HepG2 (cell line): ENCODE data around the gene IKZF4. TPM values are rescaled to one million over a fixed set of nuclear protein-coding genes. Genes with fewer than 3 reads are reported as not detected.

Experiments
- ADNP ChIP-seq: sonication (generic); formaldehyde crosslinking; IDR thresholded peaks from 2 replicates; pipeline ENCODE4 v1.4.0; 2020; ENCODE audit warnings: missing genetic modification reagents
- BCLAF1 ChIP-seq: fragments of 450-650 bp; IDR thresholded peaks from 2 replicates; pipeline ENCODE4 v1.6.1; 2017; ENCODE audit warnings: mild to moderate bottlenecking
- CBFB ChIP-seq: sonication (generic); formaldehyde crosslinking; IDR thresholded peaks from 2 replicates; pipeline ENCODE4 v1.4.0; 2020; ENCODE audit warnings: missing genetic modification reagents
- EP300 ChIP-seq, 3 experiments: sonication (generic) in 1 of 3; formaldehyde crosslinking in 1 of 3; IDR thresholded peaks; 2 replicates each; pipeline versions ENCODE4 v1.5.1 to v1.6.1; 2011 to 2020; ENCODE audit warnings: low read depth in 2 of 3, low read length in 2 of 3, borderline replicate concordance in 1 of 3, improper control_type of control experiment in 1 of 3, mild to moderate bottlenecking in 1 of 3, missing genetic modification reagents in 1 of 3, moderate library complexity in 1 of 3
- FOSL1 ChIP-seq: sonication (generic); formaldehyde crosslinking; IDR thresholded peaks from 2 replicates; pipeline ENCODE4 v1.9.0; 2021; ENCODE audit warnings: missing genetic modification reagents, borderline replicate concordance
- KDM6A ChIP-seq: IDR thresholded peaks from 2 replicates; pipeline ENCODE4 v1.6.1; 2016; ENCODE audit warnings: low read depth
- LRRFIP1 ChIP-seq: sonication (generic); formaldehyde crosslinking; conservative IDR thresholded peaks from 2 replicates; pipeline ENCODE4 v1.4.0; 2020; ENCODE audit warnings: missing genetic modification reagents
- RBAK ChIP-seq: sonication (generic); formaldehyde crosslinking; IDR thresholded peaks from 2 replicates; pipeline ENCODE4 v1.5.1; 2020; ENCODE audit warnings: mild to moderate bottlenecking, missing genetic modification reagents
- SIN3A ChIP-seq: IDR thresholded peaks from 2 replicates; pipeline ENCODE4 v1.6.1; 2011; ENCODE audit warnings: low read depth, mild to moderate bottlenecking, control low read depth, low read length, borderline replicate concordance
- SKI ChIP-seq: fragments of 450-650 bp; IDR thresholded peaks from one replicate; pipeline ENCODE4 v1.6.1; 2018; ENCODE audit warnings: mild to moderate bottlenecking; ENCODE audit not compliant: partially characterized antibody
- SP2 ChIP-seq: sonication (generic); formaldehyde crosslinking; IDR thresholded peaks from 2 replicates; pipeline ENCODE4 v1.5.1; 2020; ENCODE audit warnings: mild to moderate bottlenecking, missing genetic modification reagents
- ZBTB25 ChIP-seq: IDR thresholded peaks from 2 replicates; pipeline ENCODE4 v1.6.1; 2018; ENCODE audit warnings: missing genetic modification reagents
- ZBTB38 ChIP-seq: sonication (generic); formaldehyde crosslinking; IDR thresholded peaks from 2 replicates; pipeline ENCODE4 v1.5.1; 2020; ENCODE audit warnings: mild to moderate bottlenecking, missing genetic modification reagents
- ZC3H13 ChIP-seq: sonication (generic); formaldehyde crosslinking; IDR thresholded peaks from 2 replicates; pipeline ENCODE4 v1.8.1; 2023; ENCODE audit warnings: mild to moderate bottlenecking, missing genetic modification reagents, moderate library complexity
- ZFP36 ChIP-seq: fragments of 150-350 bp; IDR thresholded peaks from 2 replicates; pipeline ENCODE4 v1.6.1; 2018; ENCODE audit warnings: borderline replicate concordance, low read length, low read depth; ENCODE audit not compliant: partially characterized antibody
- ZNF205 ChIP-seq: IDR thresholded peaks from 2 replicates; pipeline ENCODE4 v1.6.1; 2018; ENCODE audit warnings: missing biosample characterization, missing genetic modification reagents
- ZNF230 ChIP-seq: sonication (generic); formaldehyde crosslinking; IDR thresholded peaks from 2 replicates; pipeline ENCODE4 v1.4.0; 2020; ENCODE audit warnings: mild to moderate bottlenecking, missing genetic modification reagents
- ZNF558 ChIP-seq: sonication (generic); formaldehyde crosslinking; IDR thresholded peaks from 2 replicates; pipeline ENCODE4 v1.9.0; 2022; ENCODE audit warnings: mild to moderate bottlenecking, missing genetic modification reagents, borderline replicate concordance
- ZNF644 ChIP-seq: IDR thresholded peaks from 2 replicates; pipeline ENCODE4 v1.6.1; 2016; ENCODE audit warnings: low read depth
- ZNF749 ChIP-seq: sonication (generic); formaldehyde crosslinking; IDR thresholded peaks from 2 replicates; pipeline ENCODE4 v1.8.0; 2022; ENCODE audit warnings: mild to moderate bottlenecking, missing genetic modification reagents, moderate library complexity, borderline replicate concordance
- ZNF761 ChIP-seq: sonication (generic); formaldehyde crosslinking; conservative IDR thresholded peaks from 2 replicates; pipeline ENCODE4 v1.4.0; 2020; ENCODE audit warnings: mild to moderate bottlenecking, missing genetic modification reagents
- polyA plus RNA-seq, 8 experiments: library from polyadenylated mRNA; depleted of rRNA in 3 of 8; stranded (reverse) in 7 of 8; unstranded in 1 of 8; fragments of >200 nt; fragmentation: Illumina TruSeq in 4 of 8; extraction: Trizol in 4 of 8; gene quantifications; 2 replicates each; pipeline versions ENCODE4 v1.2.1 to v1.2.3, GENCODE V29; 2011 to 2016; ENCODE audit warnings: low read depth in 4 of 8, missing spikeins in 1 of 8, mixed read lengths in 1 of 8; ENCODE audit not compliant: insufficient read depth in 1 of 8
- total RNA-seq, 5 experiments: library from RNA; depleted of rRNA; stranded (reverse); fragments of >200 nt; fragmentation: Illumina TruSeq; extraction: Trizol; gene quantifications; 2 replicates each; pipeline ENCODE4 v1.2.3, GENCODE V29; 2016; ENCODE audit warnings: low read depth in 1 of 5
- TF ChIP-seq, protein P1 (sequence below): sonication (generic); formaldehyde crosslinking; IDR thresholded peaks from 2 replicates; pipeline ENCODE4 v1.4.0; 2020; ENCODE audit warnings: missing genetic modification reagents

The IKZF4 gene
- total and polyA plus RNA-seq, 2 of the 13 experiments (the other 11 are each of a cell fraction or from before 2014, with no cell fraction given) = 0.58 to 2.2 TPM

DNA sequence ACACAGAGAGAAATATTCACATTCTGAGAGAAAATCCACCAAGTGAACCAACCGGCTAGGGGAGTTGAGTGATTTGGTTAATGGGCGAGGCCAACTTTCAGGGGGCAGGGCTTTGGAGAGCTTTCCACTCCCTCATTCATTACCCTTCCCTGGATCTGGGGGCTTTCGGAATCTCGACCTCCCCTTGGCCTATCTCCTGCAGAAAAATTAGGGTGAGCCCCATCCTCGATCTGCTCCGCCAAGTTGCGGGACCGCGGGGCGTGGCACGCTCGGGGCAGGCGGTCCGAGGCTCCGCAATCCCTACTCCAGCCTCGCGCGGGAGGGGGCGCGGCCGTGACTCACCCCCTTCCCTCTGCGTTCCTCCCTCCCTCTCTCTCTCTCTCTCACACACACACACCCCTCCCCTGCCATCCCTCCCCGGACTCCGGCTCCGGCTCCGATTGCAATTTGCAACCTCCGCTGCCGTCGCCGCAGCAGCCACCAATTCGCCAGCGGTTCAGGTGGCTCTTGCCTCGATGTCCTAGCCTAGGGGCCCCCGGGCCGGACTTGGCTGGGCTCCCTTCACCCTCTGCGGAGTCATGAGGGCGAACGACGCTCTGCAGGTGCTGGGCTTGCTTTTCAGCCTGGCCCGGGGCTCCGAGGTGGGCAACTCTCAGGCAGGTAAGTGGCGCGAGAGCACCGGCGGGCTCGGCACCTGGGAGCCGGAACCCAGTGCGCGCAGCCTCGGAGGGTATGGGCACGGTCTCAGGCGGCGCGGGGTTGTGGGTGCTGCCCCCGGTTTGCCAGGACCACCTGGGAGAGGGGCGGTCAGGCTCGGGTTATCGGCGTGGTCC is 59.1 kb downstream of the IKZF4 start, which contains the start of gene ERBB3 (continued):
- TF ChIP-seq KDM6A (CRISPR knock-in tag) = no peak
- TF ChIP-seq ZFP36 = no peak
- TF ChIP-seq RBAK (CRISPR knock-in tag) = no peak
- TF ChIP-seq ADNP = no peak
- peak; percentile 87 for TF ChIP-seq FOSL1
- no peak for TF ChIP-seq ZNF644 (CRISPR knock-in tag)
- TF ChIP-seq ZNF558 (CRISPR knock-in tag) = no peak
- peak; percentile 47; the same call in 1 of the 2 replicates for TF ChIP-seq ZNF749 (CRISPR knock-in tag)
- TF ChIP-seq ZNF230 (CRISPR knock-in tag) = no peak
- peak; percentile 93 for TF ChIP-seq ZC3H13 (CRISPR knock-in tag)
- TF ChIP-seq LRRFIP1 = no peak
- no peak for TF ChIP-seq ZNF205 (CRISPR knock-in tag)
- TF ChIP-seq EP300 (IDR thresholded peaks at IDR 0.05; ENCODE audit: low read depth in 2 of 2, low read length in 2 of 2) = no peak
- TF ChIP-seq EP300 (CRISPR knock-in tag; IDR thresholded peaks at IDR 0.05; ENCODE audit: borderline replicate concordance) = no peak
- TF ChIP-seq SIN3A = peak; percentile 82; the same call in 1 of the 2 replicates
- no peak for TF ChIP-seq SKI
- TF ChIP-seq, protein P1, sequence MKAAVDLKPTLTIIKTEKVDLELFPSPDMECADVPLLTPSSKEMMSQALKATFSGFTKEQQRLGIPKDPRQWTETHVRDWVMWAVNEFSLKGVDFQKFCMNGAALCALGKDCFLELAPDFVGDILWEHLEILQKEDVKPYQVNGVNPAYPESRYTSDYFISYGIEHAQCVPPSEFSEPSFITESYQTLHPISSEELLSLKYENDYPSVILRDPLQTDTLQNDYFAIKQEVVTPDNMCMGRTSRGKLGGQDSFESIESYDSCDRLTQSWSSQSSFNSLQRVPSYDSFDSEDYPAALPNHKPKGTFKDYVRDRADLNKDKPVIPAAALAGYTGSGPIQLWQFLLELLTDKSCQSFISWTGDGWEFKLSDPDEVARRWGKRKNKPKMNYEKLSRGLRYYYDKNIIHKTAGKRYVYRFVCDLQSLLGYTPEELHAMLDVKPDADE (CRISPR knock-in tag) = peak; percentile 25; the same call in 1 of the 2 replicates
- 0 out of 2 replicates have a peak, but pooled peaks have one; percentile 20 for TF ChIP-seq ZBTB38
- TF ChIP-seq BCLAF1 = no peak
- no peak for TF ChIP-seq CBFB
- no peak for TF ChIP-seq ZBTB25 (CRISPR knock-in tag)
- TF ChIP-seq SP2 (CRISPR knock-in tag) = peak; percentile 48
- no peak for TF ChIP-seq ZNF761
